ENCODE data around the gene RPS6KC1.

- TF ChIP-seq POLR2A (IDR thresholded peaks at IDR 0.05) (no peak), EP300 (IDR thresholded peaks at IDR 0.05) (no peak)
- TF ChIP-seq, protein P1, sequence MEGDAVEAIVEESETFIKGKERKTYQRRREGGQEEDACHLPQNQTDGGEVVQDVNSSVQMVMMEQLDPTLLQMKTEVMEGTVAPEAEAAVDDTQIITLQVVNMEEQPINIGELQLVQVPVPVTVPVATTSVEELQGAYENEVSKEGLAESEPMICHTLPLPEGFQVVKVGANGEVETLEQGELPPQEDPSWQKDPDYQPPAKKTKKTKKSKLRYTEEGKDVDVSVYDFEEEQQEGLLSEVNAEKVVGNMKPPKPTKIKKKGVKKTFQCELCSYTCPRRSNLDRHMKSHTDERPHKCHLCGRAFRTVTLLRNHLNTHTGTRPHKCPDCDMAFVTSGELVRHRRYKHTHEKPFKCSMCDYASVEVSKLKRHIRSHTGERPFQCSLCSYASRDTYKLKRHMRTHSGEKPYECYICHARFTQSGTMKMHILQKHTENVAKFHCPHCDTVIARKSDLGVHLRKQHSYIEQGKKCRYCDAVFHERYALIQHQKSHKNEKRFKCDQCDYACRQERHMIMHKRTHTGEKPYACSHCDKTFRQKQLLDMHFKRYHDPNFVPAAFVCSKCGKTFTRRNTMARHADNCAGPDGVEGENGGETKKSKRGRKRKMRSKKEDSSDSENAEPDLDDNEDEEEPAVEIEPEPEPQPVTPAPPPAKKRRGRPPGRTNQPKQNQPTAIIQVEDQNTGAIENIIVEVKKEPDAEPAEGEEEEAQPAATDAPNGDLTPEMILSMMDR (IDR thresholded peaks at IDR 0.05) = no peak
These were observed 56.6 kb downstream of the RPS6KC1 start for GRCh38 chr1:213107613-213108012.

All from tibial nerve (tissue), 4 donors.